HG02970 (cell line): ENCODE data around the gene CFTR.
"Not testable (repeated sequence)": the region's sequence is repeated elsewhere in the genome, so short reads cannot be mapped to it uniquely, and the experiment has no call there.

Experiments used
- ATAC-seq: cut with Tn5 transposase; IDR thresholded peaks from one replicate; pipeline ENCODE4 v1.9.1; 2021; ENCODE audit warnings: mild to moderate bottlenecking, moderate library complexity, moderate number of reproducible peaks; ENCODE audit not compliant: unreplicated experiment, low FRiP score

The CFTR gene

GRCh38 chr7:117493460-117493859 is 13.6 kb downstream of the CFTR start:
- no peak for ATAC-seq

- no peak for ATAC-seq
These were observed 15.5 kb downstream of the CFTR start for GRCh38 chr7:117495308-117495707.

- no peak for ATAC-seq
These were observed 22.5 kb downstream of the CFTR start for GRCh38 chr7:117502331-117502730.

GRCh38 chr7:117505238-117505637 is 25.4 kb downstream of the CFTR start:
- ATAC-seq, result no peak

GRCh38 chr7:117508676-117509075 is 28.9 kb downstream of the CFTR start:
- no peak for ATAC-seq

- not testable (repeated sequence) for ATAC-seq
These were observed 37.4 kb downstream of the CFTR start for GRCh38 chr7:117517194-117517593.

GRCh38 chr7:117530390-117530789 is 50.6 kb downstream of the CFTR start:
- no peak for ATAC-seq

- no peak for ATAC-seq
These were observed 51.9 kb downstream of the CFTR start for GRCh38 chr7:117531595-117532244.

- ATAC-seq, result no peak
These were observed 58.2 kb downstream of the CFTR start for GRCh38 chr7:117538053-117538452.

GRCh38 chr7:117544061-117544460 is 64.2 kb downstream of the CFTR start:
- no peak for ATAC-seq

GRCh38 chr7:117548035-117548434 is 68.2 kb downstream of the CFTR start:
- ATAC-seq, result no peak

- ATAC-seq, result no peak
These were observed 70.8 kb downstream of the CFTR start for GRCh38 chr7:117550625-117551024.

GRCh38 chr7:117552660-117553059 is 72.8 kb downstream of the CFTR start:
- no peak for ATAC-seq

GRCh38 chr7:117555260-117555659 is 75.4 kb downstream of the CFTR start:
- no peak for ATAC-seq

GRCh38 chr7:117559391-117559790 is 79.6 kb downstream of the CFTR start:
- ATAC-seq, result no peak

GRCh38 chr7:117560030-117560429 is 80.2 kb downstream of the CFTR start:
- ATAC-seq, result no peak

GRCh38 chr7:117562759-117563158 is 82.9 kb downstream of the CFTR start:
- ATAC-seq, result no peak

GRCh38 chr7:117564080-117564479 is 84.3 kb downstream of the CFTR start:
- ATAC-seq, result no peak

- ATAC-seq, result no peak
These were observed 84.8 kb downstream of the CFTR start for GRCh38 chr7:117564627-117565026.

- no peak for ATAC-seq
These were observed 85.4 kb downstream of the CFTR start for GRCh38 chr7:117565226-117565625.

GRCh38 chr7:117567781-117568180 is 88.0 kb downstream of the CFTR start:
- ATAC-seq, result no peak

GRCh38 chr7:117572856-117573620 is 93.2 kb downstream of the CFTR start:
- no peak for ATAC-seq
